Ishikawa (cell line): ENCODE results near the gene KRT80.

ENCODE experiments used
- CEBPB ChIP-seq: IDR thresholded peaks from 2 replicates; pipeline ENCODE4 v1.6.1; 2012
- CREB1 ChIP-seq: IDR thresholded peaks from 2 replicates; pipeline ENCODE4 v1.6.1; 2012; ENCODE audit warnings: low read depth
- EGR1 ChIP-seq: IDR thresholded peaks from 2 replicates; pipeline ENCODE4 v1.6.1; 2012
- EP300 ChIP-seq: IDR thresholded peaks from 2 replicates; pipeline ENCODE4 v1.6.1; 2012; ENCODE audit warnings: borderline replicate concordance
- FOXM1 ChIP-seq: IDR thresholded peaks from 2 replicates; pipeline ENCODE4 v1.6.1; 2012; ENCODE audit warnings: low read depth, borderline replicate concordance
- MAX ChIP-seq: IDR thresholded peaks from 2 replicates; pipeline ENCODE4 v1.6.1; 2012
- NFIC ChIP-seq: IDR thresholded peaks from 2 replicates; pipeline ENCODE4 v1.6.1; 2012
- RAD21 ChIP-seq: IDR thresholded peaks from 2 replicates; pipeline ENCODE4 v1.6.1; 2012; ENCODE audit warnings: low read depth
- REST ChIP-seq: IDR thresholded peaks from 2 replicates; pipeline ENCODE4 v1.6.1; 2012; ENCODE audit warnings: low read depth, mild to moderate bottlenecking
- TAF1 ChIP-seq: IDR thresholded peaks from 2 replicates; pipeline ENCODE4 v1.6.1; 2012; ENCODE audit warnings: low read depth, mild to moderate bottlenecking
- TCF12 ChIP-seq: IDR thresholded peaks from 2 replicates; pipeline ENCODE4 v1.6.1; 2012; ENCODE audit warnings: low read depth
- TEAD4 ChIP-seq: IDR thresholded peaks from 2 replicates; pipeline ENCODE4 v1.6.1; 2012
- YY1 ChIP-seq: IDR thresholded peaks from 2 replicates; pipeline ENCODE4 v1.6.1; 2012; ENCODE audit warnings: low read depth
- ZBTB7A ChIP-seq: IDR thresholded peaks from 2 replicates; pipeline ENCODE4 v1.6.1; 2012; ENCODE audit warnings: low read depth

GRCh38 chr12:52207106-52207505, 15.3 kb upstream of the KRT80 start:
- TF ChIP-seq TCF12 (no peak), REST (no peak), FOXM1 (no peak), TAF1 (no peak), CREB1 (no peak), EGR1 (no peak), CEBPB (no peak), EP300 (no peak), YY1 (no peak), MAX (no peak), NFIC (no peak), ZBTB7A (no peak), RAD21 (no peak), TEAD4 (no peak)
